ENCODE measurements around the gene CMIP.
"Not testable (repeated sequence)": the region's sequence is repeated elsewhere in the genome, so short reads cannot be mapped to it uniquely, and the experiment has no call there.

Gene CMIP

GRCh38 chr16:81688839-81689238 lies 244.2 kb downstream of the CMIP start:
- in situ Hi-C loops (cut with HindIII; ENCODE audit: low sequenced_read_pairs), result not testable (repeated sequence)

DNA sequence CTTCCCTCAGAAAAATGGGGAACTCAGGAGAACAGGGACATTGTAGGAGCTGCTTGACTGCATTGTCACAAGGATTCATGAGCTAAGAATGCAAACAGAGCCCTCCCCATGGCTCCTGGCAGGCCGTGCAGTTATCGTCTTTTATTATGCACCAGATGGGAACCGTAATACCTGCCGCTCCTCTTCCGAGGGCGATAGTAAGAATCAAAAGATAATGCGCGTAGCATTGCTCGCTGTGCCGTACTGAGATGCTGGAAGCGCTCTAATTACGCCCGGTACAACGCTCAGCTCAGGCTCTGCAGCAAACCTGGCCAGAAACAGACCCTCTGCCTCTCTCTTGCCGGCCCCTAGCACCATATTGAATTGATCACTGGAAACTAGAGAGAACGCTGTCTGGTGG lies 247.4 kb downstream of the CMIP start:
- in situ Hi-C loops (cut with HindIII; ENCODE audit: low sequenced_read_pairs), result loop anchor here (5.0 kb wide), 1 partner anchor 60 kb away; no protein-coding TSS in a partner anchor

DNA sequence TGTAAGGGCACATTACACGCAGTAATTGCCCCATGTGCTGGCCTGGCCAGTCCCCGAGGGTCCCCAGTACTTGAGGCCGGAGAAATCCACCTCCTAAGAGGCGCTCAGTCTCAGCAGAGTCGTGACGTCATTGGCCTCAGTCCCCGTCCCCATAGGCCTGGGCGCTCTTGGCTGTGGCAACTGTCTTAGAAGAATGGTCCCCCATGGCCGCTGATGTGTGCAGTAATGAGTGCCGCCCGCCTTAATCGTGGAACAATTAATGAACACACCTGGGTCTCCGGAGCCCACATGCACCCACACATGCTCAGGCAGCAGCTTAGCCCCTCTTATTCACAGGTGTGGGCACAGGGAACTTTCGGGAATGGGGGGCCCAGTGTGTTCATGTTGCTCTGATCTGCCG lies 248.0 kb downstream of the CMIP start:
- in situ Hi-C loops (cut with HindIII; ENCODE audit: low sequenced_read_pairs), result loop anchor here (5.0 kb wide), 1 partner anchor 60 kb away; no protein-coding TSS in a partner anchor

DNA sequence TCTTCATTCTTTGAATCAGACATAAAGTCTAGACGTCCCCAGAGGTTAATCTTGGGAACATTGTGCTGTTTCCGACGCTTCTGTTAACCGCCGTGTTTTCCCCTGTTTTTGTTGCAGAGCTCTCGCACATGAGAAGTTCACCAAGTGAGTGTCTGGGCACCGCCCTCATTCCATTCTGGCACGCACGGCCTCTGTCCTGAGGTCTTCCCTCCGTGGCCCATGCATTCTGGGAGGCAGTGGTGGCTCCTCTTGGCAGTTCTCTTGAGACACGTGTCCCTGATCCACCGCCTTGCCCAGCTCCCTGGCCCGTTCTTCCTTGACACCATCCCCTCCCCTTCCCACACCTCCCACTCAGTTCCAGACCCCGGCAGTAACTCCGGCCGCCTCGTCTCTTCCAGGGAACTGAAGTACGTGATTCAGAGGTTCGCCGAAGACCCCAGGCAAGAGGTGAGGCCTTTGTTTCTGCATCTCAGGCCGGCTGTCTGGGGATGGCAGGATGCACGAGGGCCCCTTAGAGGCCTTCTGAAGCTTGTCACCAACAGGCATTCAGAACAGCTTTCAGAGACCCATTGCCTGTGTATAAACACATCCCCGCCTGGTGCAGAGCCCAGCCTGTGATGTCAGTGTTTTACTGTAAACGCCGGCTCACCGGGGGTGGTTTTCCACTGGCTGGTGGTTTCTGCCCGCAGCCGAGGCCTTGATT lies 248.6 kb downstream of the CMIP start:
- in situ Hi-C loops (cut with HindIII; ENCODE audit: low sequenced_read_pairs), result loop anchor here (5.0 kb wide), 1 partner anchor 61 kb away; no protein-coding TSS in a partner anchor

- in situ Hi-C loops (cut with HindIII; ENCODE audit: low sequenced_read_pairs), result loop anchor here (5.0 kb wide), 1 partner anchor 62 kb away; no protein-coding TSS in a partner anchor
Measured at GRCh38 chr16:81693744-81694303, 249.2 kb downstream of the CMIP start.

DNA sequence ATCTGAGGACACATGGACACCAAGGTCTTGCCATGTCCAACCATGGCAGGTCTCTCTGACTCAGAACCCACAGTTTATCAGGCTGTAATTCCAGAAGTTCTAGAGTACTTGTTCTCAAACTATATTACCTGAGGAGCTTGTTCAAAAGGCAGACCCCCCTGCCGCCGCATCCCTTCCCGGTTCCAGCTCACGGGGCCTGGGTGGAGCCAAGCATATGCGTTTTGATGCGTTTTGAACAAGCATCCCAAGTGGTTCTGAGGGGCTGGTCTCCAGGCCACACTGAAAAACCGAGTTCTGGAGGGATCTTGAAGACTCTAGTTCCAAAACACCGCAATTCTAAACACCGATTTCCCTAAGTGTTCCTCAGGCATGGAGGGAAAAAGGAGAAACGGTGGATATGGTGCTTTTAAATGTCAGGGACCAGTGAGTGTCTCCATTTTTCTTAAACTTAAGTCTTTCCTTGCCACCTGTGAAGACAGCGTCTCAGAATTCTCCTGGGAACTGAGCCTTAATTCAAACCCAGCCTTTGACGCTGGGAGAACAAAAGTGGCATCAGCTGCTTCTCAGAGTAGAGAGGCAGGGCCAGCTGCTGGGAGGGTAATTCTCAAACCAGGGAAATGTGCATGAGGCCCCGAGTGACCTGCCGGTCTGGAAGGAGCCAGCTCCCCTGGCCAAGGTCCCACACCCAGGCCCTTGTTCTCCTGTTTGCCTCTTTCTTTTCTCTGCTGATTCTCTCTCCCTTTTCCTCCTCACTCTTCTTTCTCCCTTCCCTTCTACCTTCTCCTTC lies 250.1 kb downstream of the CMIP start:
- in situ Hi-C loops (cut with HindIII; ENCODE audit: low sequenced_read_pairs), result loop anchor here (5.0 kb wide), 1 partner anchor 62 kb away; no protein-coding TSS in a partner anchor

DNA sequence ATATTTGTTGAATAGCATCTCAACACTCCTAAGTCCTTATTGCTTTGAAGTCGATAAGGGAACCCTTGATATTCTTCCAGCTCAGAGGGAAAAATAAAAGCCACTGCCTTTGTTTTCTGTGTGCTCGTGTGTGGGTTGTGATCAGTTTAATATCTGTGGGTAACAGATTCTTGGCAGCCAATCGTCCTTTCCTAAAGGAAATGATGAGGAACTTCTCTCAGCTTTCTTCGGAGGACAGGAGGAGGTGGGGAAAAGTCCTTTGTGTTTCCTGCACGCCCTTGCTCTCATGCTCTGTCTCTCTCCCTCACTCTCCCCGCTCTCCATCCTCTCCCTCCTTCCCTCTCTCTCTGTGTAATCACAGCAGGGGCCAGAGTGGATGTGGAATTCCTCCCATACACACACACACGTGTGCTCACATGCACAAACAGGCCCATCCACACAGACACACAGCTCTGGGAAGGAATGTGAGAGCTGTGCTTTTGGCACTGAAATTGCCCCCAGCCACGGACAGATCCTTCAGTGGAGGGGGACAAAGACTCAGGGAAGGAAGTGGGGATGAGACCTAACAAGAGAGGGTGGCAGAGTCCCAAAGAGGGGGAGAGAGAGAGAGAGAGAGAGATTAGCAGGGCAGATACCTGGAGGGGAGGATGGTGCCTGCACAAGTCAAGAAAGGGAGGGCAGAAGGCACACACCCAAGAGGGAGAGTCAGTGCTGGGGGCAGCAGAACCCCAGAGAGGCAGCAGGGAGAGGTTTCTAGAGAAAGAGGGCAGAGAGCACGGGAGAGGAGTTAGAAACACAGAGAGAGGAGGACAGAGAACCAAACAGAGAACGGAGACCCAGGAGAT lies 250.9 kb downstream of the CMIP start:
- in situ Hi-C loops (cut with HindIII; ENCODE audit: low sequenced_read_pairs), result no loop called here

GRCh38 chr16:81696166-81696960 lies 251.8 kb downstream of the CMIP start:
- in situ Hi-C loops (cut with HindIII; ENCODE audit: low sequenced_read_pairs), result no loop called here

DNA sequence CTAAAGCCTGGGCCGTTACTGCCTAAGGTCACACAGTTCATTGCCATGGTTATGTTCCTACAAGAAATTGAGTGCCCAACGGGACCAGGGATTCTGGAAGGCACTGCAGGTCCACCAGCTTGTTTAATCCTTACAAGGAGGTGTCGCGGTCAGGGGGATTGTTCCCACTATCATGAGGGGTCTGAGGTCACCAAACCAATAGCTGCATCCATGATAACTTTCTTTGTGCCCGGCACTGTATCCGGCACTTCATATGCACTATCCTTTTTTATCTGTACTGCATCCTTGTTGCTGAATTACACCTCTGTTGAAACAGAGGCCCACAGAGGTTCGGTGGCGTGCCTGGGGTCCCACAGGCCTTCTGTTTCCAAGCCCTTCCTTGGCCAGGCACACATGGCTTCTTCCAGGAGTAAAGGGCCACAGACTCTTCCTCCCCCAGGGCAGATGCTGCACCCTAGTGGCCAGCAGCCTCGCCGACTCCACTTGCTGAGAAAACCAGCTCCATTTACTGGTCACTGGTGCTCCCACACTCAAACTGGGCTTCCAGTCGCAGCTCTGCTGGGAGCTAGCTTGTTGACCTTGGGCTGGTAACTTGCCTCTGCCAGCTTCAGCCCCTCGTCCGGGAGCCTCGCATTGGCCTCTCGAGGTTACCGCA lies 252.5 kb downstream of the CMIP start:
- in situ Hi-C loops (cut with HindIII; ENCODE audit: low sequenced_read_pairs), result no loop called here

DNA sequence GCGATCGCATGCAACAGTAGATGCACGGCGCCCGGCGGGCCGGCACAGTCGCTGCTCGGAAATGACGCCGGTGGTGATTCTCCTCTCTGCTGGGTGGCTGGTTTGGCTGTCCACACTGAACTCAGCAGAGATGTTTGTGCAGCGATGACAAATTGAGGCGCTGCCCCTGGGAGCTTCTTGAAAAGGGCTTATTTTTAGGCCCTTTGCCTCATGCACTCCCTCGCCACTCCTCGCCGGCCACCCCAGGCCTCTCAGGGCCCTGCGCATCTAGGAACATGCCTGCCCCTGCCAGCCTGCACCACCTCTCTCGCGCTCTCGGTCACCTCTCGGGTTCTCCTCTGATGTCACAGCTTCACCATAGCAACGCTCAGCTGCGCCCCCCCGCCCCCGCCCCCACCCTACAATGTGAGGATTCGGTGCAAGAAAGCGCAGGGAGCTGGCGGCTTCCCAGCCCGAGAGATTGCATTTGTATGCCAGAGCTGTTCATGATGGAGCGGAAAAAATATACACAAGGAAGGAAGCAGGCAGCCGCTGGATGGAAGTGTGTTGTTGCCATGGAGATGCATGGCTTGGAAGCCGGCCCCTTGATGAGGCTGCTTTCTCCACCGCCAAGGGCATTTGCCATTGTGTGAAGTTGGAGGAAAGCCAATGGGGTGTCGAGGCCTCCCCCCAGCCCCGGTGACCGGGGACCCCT lies 253.2 kb downstream of the CMIP start:
- in situ Hi-C loops (cut with HindIII; ENCODE audit: low sequenced_read_pairs), result no loop called here

- in situ Hi-C loops (cut with HindIII; ENCODE audit: low sequenced_read_pairs), result no loop called here
Measured at GRCh38 chr16:81698310-81698641, 253.7 kb downstream of the CMIP start.

- in situ Hi-C loops (cut with HindIII; ENCODE audit: low sequenced_read_pairs), result no loop called here
Measured at GRCh38 chr16:81699596-81699995, 255.0 kb downstream of the CMIP start.

- in situ Hi-C loops (cut with HindIII; ENCODE audit: low sequenced_read_pairs), result no loop called here
Measured at GRCh38 chr16:81700071-81700779, 255.6 kb downstream of the CMIP start.

- in situ Hi-C loops (cut with HindIII; ENCODE audit: low sequenced_read_pairs), result no loop called here
Measured at GRCh38 chr16:81700780-81701165, 256.2 kb downstream of the CMIP start.

GRCh38 chr16:81701296-81701970 lies 256.8 kb downstream of the CMIP start:
- in situ Hi-C loops (cut with HindIII; ENCODE audit: low sequenced_read_pairs), result no loop called here

DNA sequence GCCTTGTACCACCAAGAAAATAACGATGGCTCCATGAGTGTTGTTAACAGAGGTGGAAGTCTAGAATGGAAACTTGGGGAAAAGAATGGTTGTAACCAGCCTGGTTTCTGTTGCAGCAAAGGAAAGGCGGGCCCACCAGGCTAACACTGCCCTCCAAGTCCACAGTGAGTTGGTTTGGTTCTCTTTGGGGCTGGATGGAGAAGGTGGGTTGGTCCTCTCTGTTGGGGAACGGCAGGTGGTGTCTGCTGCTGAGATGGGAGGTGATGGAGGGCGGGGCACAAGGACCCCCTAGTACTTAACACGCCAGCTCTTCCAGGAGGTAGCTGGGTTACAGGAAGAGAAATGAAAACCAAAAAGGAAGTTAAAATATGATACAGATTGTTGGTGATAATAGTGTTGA lies 257.9 kb downstream of the CMIP start:
- in situ Hi-C loops (cut with HindIII; ENCODE audit: low sequenced_read_pairs), result no loop called here

DNA sequence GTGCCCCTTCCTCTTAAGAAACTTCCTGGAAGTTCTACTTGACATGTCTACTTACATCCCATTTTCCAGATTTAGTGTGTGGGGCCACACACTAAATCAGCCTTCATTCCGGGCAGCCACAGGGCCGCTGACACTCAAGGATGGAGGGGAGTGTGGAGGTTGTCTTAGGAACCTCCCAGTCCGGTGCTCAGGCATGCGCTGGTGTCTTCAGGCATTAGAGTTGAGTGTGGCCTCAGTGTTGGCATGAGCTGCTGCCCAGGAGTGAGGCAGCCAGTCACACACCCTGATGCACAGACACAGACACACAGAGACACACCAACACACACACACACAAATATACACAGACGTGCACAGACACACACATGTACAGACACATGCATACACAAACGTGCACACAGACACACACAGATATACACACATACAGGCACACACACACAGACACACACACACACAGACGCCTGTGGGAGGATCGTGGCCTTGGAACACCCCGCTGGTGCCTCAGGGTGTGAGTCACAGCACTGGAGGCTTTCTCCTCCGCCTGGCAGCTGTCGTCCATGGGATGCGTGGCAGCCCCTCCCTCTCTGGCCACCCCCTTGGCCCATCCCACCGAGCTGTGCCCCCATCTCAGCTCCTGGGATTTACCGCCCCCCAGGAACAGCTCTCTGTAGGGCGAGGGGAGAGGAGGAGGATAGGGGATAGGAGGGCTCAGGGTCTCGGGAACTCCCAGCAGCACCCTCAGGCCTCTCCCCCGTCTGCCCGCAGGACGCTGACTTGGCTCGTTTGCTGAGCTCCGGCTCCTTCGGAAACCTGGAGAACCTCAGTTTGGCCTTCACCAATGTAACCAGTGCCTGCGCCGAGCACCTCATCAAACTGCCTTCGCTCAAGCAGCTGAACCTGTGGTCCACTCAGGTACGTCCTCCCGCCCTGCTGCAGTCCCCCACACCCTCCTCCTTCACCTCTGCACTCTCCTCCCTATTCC lies 258.9 kb downstream of the CMIP start:
- in situ Hi-C loops (cut with HindIII; ENCODE audit: low sequenced_read_pairs), result no loop called here
